IMR-90 (cell line): Measurements from ENCODE around the gene TDRD7. TPM values are rescaled to one million over a fixed set of nuclear protein-coding genes. Genes with fewer than 3 reads are reported as not detected.

Experiments
- ATAC-seq: fragments of 200-7000 bp; cut with Tn5 transposase; 2 replicates; pipeline ENCODE4 v1.9.1; 2020; ENCODE audit warnings: low read depth, mild to moderate bottlenecking, moderate library complexity
- BruUV-seq: library from RNA; stranded (reverse); fragments of 400-500 nt; replicated peaks from 2 replicates; lab custom pipeline; 2021; lab: Mats Ljungman, UMichigan
- CTCF ChIA-PET: fragments of 300-600 bp; formaldehyde crosslinking; extraction: SDS; loops from one replicate; lab custom pipeline; 2021; ENCODE audit warnings: antibody characterized with exemption; lab: Yijun Ruan, JAX
- POLR2A ChIA-PET: fragments of 300-600 bp; sonication (Branson Sonifier 250); formaldehyde crosslinking; loops from one replicate; lab custom pipeline; 2022; ENCODE audit warnings: antibody characterized with exemption; ENCODE audit not compliant: unreplicated experiment; lab: Charles Lee
- DNase-seq: peaks from one replicate; pipeline ENCODE4 v3.0.0; 2013
- H2AFZ ChIP-seq: replicated peaks from 2 replicates; pipeline ENCODE3; 2013; ENCODE audit warnings: low read length, mild to moderate bottlenecking; ENCODE audit not compliant: poor library complexity
- H2AK5ac ChIP-seq: 2 replicates; pipeline ENCODE4 v1.6.1; 2013; ENCODE audit warnings: low read depth, low read length, inconsistent platforms
- H2AK9ac ChIP-seq: replicated peaks from 2 replicates; pipeline ENCODE3; 2013; ENCODE audit warnings: mild to moderate bottlenecking, low read depth, low read length, moderate library complexity; ENCODE audit not compliant: poor library complexity
- H2BK120ac ChIP-seq: 2 replicates; pipeline ENCODE4 v1.6.1; 2013; ENCODE audit warnings: low read depth, low read length, inconsistent platforms
- H2BK15ac ChIP-seq: 3 replicates; pipeline ENCODE4 v1.6.1; 2013; ENCODE audit warnings: low read depth, low read length, inconsistent platforms
- H2BK20ac ChIP-seq: 2 replicates; pipeline ENCODE4 v1.6.1; 2013; ENCODE audit warnings: low read depth, mild to moderate bottlenecking, inconsistent platforms, low read length, moderate library complexity
- H2BK5ac ChIP-seq: 2 replicates; pipeline ENCODE4 v1.6.1; 2013; ENCODE audit warnings: mild to moderate bottlenecking, low read depth, low read length, inconsistent platforms; ENCODE audit not compliant: poor library complexity, severe bottlenecking
- H3K14ac ChIP-seq: replicated peaks from 2 replicates; pipeline ENCODE4 v1.6.1; 2013; ENCODE audit warnings: low read depth, low read length, inconsistent platforms
- H3K18ac ChIP-seq: 2 replicates; pipeline ENCODE4 v1.6.1; 2013; ENCODE audit warnings: low read depth, low read length, control low read depth
- H3K23ac ChIP-seq: 2 replicates; pipeline ENCODE4 v1.6.1; 2013; ENCODE audit warnings: low read depth, low read length, inconsistent platforms
- H3K27ac ChIP-seq: 2 replicates; pipeline ENCODE4 v1.5.1; 2013; ENCODE audit warnings: mild to moderate bottlenecking, control low read depth, low read length; ENCODE audit not compliant: insufficient read depth
- H3K27me3 ChIP-seq: 2 replicates; pipeline ENCODE4 v1.6.1; 2013; ENCODE audit warnings: low read length; ENCODE audit not compliant: control insufficient read depth, insufficient read depth
- H3K36me3 ChIP-seq: 2 replicates; pipeline ENCODE4 v1.6.1; 2013; ENCODE audit warnings: low read length, mixed read lengths; ENCODE audit not compliant: control insufficient read depth, insufficient read depth
- H3K4ac ChIP-seq: 2 replicates; pipeline ENCODE4 v1.6.1; 2013; ENCODE audit warnings: low read depth, low read length, inconsistent platforms
- H3K4me1 ChIP-seq: 2 replicates; pipeline ENCODE4 v1.6.1; 2013; ENCODE audit warnings: low read length, mixed read lengths; ENCODE audit not compliant: control insufficient read depth, insufficient read depth
- H3K4me2 ChIP-seq: 2 replicates; pipeline ENCODE4 v1.6.1; 2013; ENCODE audit warnings: low read depth, mild to moderate bottlenecking, control low read depth, low read length, moderate library complexity
- H3K4me3 ChIP-seq: 2 replicates; pipeline ENCODE4 v1.5.1; 2013; ENCODE audit warnings: low read depth, mild to moderate bottlenecking, control low read depth, low read length, moderate library complexity; ENCODE audit not compliant: insufficient read depth
- H3K56ac ChIP-seq: 2 replicates; pipeline ENCODE4 v1.6.1; 2013; ENCODE audit warnings: low read length, inconsistent platforms; ENCODE audit not compliant: insufficient read depth; ENCODE audit errors: extremely low read depth
- H3K79me1 ChIP-seq, 2 experiments: 2 replicates each; pipeline ENCODE4 v1.6.1; 2013; ENCODE audit warnings: low read length in 2 of 2, inconsistent platforms in 1 of 2, low read depth in 1 of 2
- H3K9ac ChIP-seq: 2 replicates; pipeline ENCODE4 v1.6.1; 2013; ENCODE audit warnings: low read depth, low read length, control low read depth
- H3K9me1 ChIP-seq: 2 replicates; pipeline ENCODE4 v1.6.1; 2013; ENCODE audit warnings: low read length, inconsistent platforms; ENCODE audit not compliant: insufficient read depth
- H3K9me3 ChIP-seq: 2 replicates; pipeline ENCODE4 v1.6.1; 2013; ENCODE audit warnings: low read length; ENCODE audit not compliant: control insufficient read depth, insufficient read depth
- H4K20me1 ChIP-seq: 2 replicates; pipeline ENCODE4 v1.6.1; 2013; ENCODE audit warnings: low read length, inconsistent platforms; ENCODE audit not compliant: insufficient read depth
- H4K5ac ChIP-seq: 2 replicates; pipeline ENCODE4 v1.6.1; 2013; ENCODE audit warnings: mild to moderate bottlenecking, low read depth, low read length, control low read depth
- H4K8ac ChIP-seq, 2 experiments: 2 replicates each; pipeline ENCODE4 v1.6.1; 2013; ENCODE audit warnings: low read depth in 2 of 2, low read length in 2 of 2, control low read depth in 1 of 2, inconsistent platforms in 1 of 2
- H4K91ac ChIP-seq: 2 replicates; pipeline ENCODE4 v1.6.1; 2013; ENCODE audit warnings: low read depth, low read length, inconsistent platforms; ENCODE audit not compliant: insufficient read depth
- CEBPB ChIP-seq: IDR thresholded peaks from 2 replicates; pipeline ENCODE4 v1.6.1; 2012; ENCODE audit warnings: low read depth, low read length, improper control_type of control experiment
- CHD1 ChIP-seq: IDR thresholded peaks from 2 replicates; pipeline ENCODE4 v1.6.1; 2012; ENCODE audit warnings: low read depth, low read length, improper control_type of control experiment
- CTCF ChIP-seq: conservative IDR thresholded peaks from 2 replicates; pipeline ENCODE4 v1.5.1; 2012; ENCODE audit warnings: mild to moderate bottlenecking, low read depth, low read length, improper control_type of control experiment
- ELK1 ChIP-seq: fragments of 150-350 bp; IDR thresholded peaks from 2 replicates; pipeline ENCODE4 v1.6.1; 2016; ENCODE audit warnings: low read depth, mild to moderate bottlenecking, low read length, moderate library complexity, borderline replicate concordance
- MAFK ChIP-seq: IDR thresholded peaks from 2 replicates; pipeline ENCODE4 v1.6.1; 2012; ENCODE audit warnings: low read depth, low read length, improper control_type of control experiment
- MAZ ChIP-seq: IDR thresholded peaks from 2 replicates; pipeline ENCODE4 v1.6.1; 2012; ENCODE audit warnings: low read depth, mild to moderate bottlenecking, low read length, improper control_type of control experiment, moderate library complexity, borderline replicate concordance
- MXI1 ChIP-seq: IDR thresholded peaks from 2 replicates; pipeline ENCODE4 v1.6.1; 2012; ENCODE audit warnings: low read depth, mild to moderate bottlenecking, low read length, moderate library complexity, borderline replicate concordance
- NFE2L2 ChIP-seq: fragments of 150-350 bp; IDR thresholded peaks from 2 replicates; pipeline ENCODE4 v1.6.1; 2016; ENCODE audit warnings: low read depth, mild to moderate bottlenecking, low read length
- POLR2A ChIP-seq: IDR thresholded peaks from 2 replicates; pipeline ENCODE4 v1.6.1; 2012; ENCODE audit warnings: mild to moderate bottlenecking, low read depth, low read length
- RAD21 ChIP-seq: IDR thresholded peaks from 2 replicates; pipeline ENCODE4 v1.6.1; 2012; ENCODE audit warnings: low read length, improper control_type of control experiment
- RCOR1 ChIP-seq: IDR thresholded peaks from 2 replicates; pipeline ENCODE4 v1.6.1; 2012; ENCODE audit warnings: mild to moderate bottlenecking, low read length, improper control_type of control experiment; ENCODE audit not compliant: insufficient replicate concordance
- RFX5 ChIP-seq: IDR thresholded peaks from 2 replicates; pipeline ENCODE4 v1.8.0; 2012; ENCODE audit warnings: low read depth, mild to moderate bottlenecking, low read length, moderate library complexity
- SMC3 ChIP-seq: fragments of 150-350 bp; IDR thresholded peaks from 2 replicates; pipeline ENCODE4 v1.6.1; 2016; ENCODE audit warnings: low read depth, mild to moderate bottlenecking, antibody characterized with exemption, low read length, moderate library complexity
- USF2 ChIP-seq: fragments of 150-350 bp; IDR thresholded peaks from 2 replicates; pipeline ENCODE4 v1.6.1; 2017; ENCODE audit warnings: mild to moderate bottlenecking, antibody characterized with exemption, low read length, low read depth
- WGBS, 2 experiments: methylation state at CpG; one replicate each; pipeline versions ENCODE4 v1.1.5 to v1.1.7; 2013; ENCODE audit warnings: missing lambda C conversion rate in 2 of 2; ENCODE audit not compliant: insufficient read length in 1 of 2; ENCODE audit errors: extremely low coverage in 2 of 2; 5-methylcytosine and 5-hydroxymethylcytosine counted together
- dilution Hi-C: fragments of 300-500 bp; cut with HindIII; formaldehyde crosslinking; loops from one replicate; pipeline ENCODE4 v1.14.3; 2018; ENCODE audit warnings: low sequenced_read_pairs; ENCODE audit not compliant: unreplicated experiment
- in situ Hi-C: fragments of 300-500 bp; cut with MboI; formaldehyde crosslinking; loops from 3 replicates; pipeline ENCODE4 v1.14.3; 2019; ENCODE audit warnings: low sequenced_read_pairs, inconsistent platforms, mixed read lengths
- intact Hi-C: fragments of 100-400 bp; cut with micrococcal nuclease; formaldehyde crosslinking; loops from 2 replicates; pipeline ENCODE4 v1.10.0; 2022
- polyA plus RNA-seq, 3 experiments: library from polyadenylated mRNA; depleted of rRNA; stranded (reverse); fragments of >200 nt; gene quantifications; 2 replicates each; pipeline ENCODE4 v1.2.3, GENCODE V29; 2012; ENCODE audit warnings: low replicate concordance in 1 of 3
- total RNA-seq: library from RNA; depleted of rRNA; stranded (reverse); fragments of >200 nt; gene quantifications from 2 replicates; pipeline ENCODE4 v1.2.3, GENCODE V29; 2012

TDRD7 gene
- total and polyA plus RNA-seq, 2 of the 4 experiments (the other 2 are of a cell fraction), result 4.4 to 9.7 TPM

- intact Hi-C loops, result no loop called here
These were observed 39.3 kb upstream of the TDRD7 start for GRCh38 chr9:97372580-97372979.

More at GRCh38 chr9:97372580-97372979, 39.3 kb upstream of the TDRD7 start:
- H2AK9ac ChIP-seq, result no peak overlapping the region
- H3K4me1 ChIP-seq, result no peaks in the 10 kb centered on the region
- no peak overlapping the region for H3K4ac ChIP-seq
- H2BK5ac ChIP-seq, result no peak overlapping the region
- no peak overlapping the region for H2BK15ac ChIP-seq
- H3K27ac ChIP-seq, result no peak overlapping the region
- H4K5ac ChIP-seq, result no peak overlapping the region
- no peak overlapping the region for H4K8ac ChIP-seq
- no peaks in the 10 kb centered on the region for H3K9me1 ChIP-seq
- CTCF ChIA-PET, result interaction anchor here (0.7 kb wide), 1 partner anchor 21 kb away, joined by 3 read pairs; no protein-coding TSS in a partner anchor
- in situ Hi-C loops (no loop called here), dilution Hi-C loops (no loop called here)
- H3K18ac ChIP-seq, result no peak overlapping the region
- no peaks in the 10 kb centered on the region for H4K20me1 ChIP-seq
- ATAC-seq (no peak), DNase-seq (no peak)
- no peak overlapping the region for H2AK5ac ChIP-seq
- WGBS, 2 experiments, result 56% methylated on average over 4 of the region's 6 CpGs; no CpG with 5 or more reads in 1 of the 2 experiments
- H3K27me3 ChIP-seq, result no peaks in the 10 kb centered on the region
- no peak overlapping the region for H3K56ac ChIP-seq
- POLR2A ChIA-PET, result no interaction called here
- TF ChIP-seq RCOR1, result no peak
- no peak for TF ChIP-seq CEBPB
- no peak for TF ChIP-seq NFE2L2
- TF ChIP-seq USF2, result no peak
- TF ChIP-seq CHD1, result no peak
- TF ChIP-seq MAZ, result no peak
- no peak for TF ChIP-seq MXI1
- TF ChIP-seq ELK1, result no peak
- no peak for TF ChIP-seq RAD21
- no peak for TF ChIP-seq CTCF
- TF ChIP-seq RFX5, result no peak
- TF ChIP-seq POLR2A, result no peak
- TF ChIP-seq SMC3, result no peak
- TF ChIP-seq MAFK, result no peak
- no peak overlapping the region for H3K4me2 ChIP-seq
- no peak overlapping the region for H4K91ac ChIP-seq
- no peaks in the 10 kb centered on the region for H3K36me3 ChIP-seq
- no peaks in the 10 kb centered on the region for H3K9me3 ChIP-seq
- no peak overlapping the region for H3K23ac ChIP-seq
- H3K9ac ChIP-seq, result no peak overlapping the region
- H3K14ac ChIP-seq, result no peak overlapping the region
- no peaks in the 10 kb centered on the region for H3K79me1 ChIP-seq
- H2BK120ac ChIP-seq, result no peak overlapping the region
- H2AFZ ChIP-seq, result no peak overlapping the region
- no peak overlapping the region for H2BK20ac ChIP-seq
- no peak overlapping the region for H3K4me3 ChIP-seq
- no TSS peak for BruUV-seq
